ENCODE results near the gene MS4A6E. TPM values are rescaled to one million over a fixed set of nuclear protein-coding genes. Genes with fewer than 3 reads are reported as not detected.

The MS4A6E gene
- total RNA-seq, 2 donors from 2014 or later = not detected

DNA sequence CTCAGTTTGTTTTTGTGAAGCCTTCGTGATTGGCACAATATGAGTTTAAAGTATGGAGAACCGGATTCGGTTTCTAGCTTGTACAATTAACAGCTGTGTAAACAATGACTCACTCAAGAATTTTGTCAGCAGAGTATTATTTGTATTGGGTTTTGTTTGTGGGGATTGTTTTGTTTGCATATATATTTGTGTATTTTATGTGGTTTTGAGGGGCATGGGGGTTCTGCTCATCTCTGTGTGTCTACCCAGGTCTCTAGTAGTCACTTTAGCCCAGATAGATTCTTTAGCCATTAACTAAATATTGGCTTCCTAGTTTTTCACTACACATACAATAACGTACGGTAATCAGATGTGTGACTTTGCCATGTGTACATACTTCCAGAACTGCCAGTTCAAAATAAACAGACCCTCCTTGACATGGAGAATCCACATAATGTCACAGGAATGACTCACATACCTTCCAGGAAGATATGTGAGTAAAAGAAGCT, 43.8 kb downstream of the MS4A6E start:
- H3K4me1 Mint-ChIP-seq = no peaks in the 10 kb centered on the region
- H3K27ac ChIP-seq (ENCODE audit: low read depth, low read length) = no peak overlapping the region
- H3K27ac Mint-ChIP-seq = no peak overlapping the region
- H3K4me1 ChIP-seq (ENCODE audit: control insufficient read depth, insufficient read depth, low read length) = no peaks in the 10 kb centered on the region
- H3K4me3 ChIP-seq (ENCODE audit: low read length) = no peak overlapping the region
- no peak for DNase-seq
- no peaks in the 10 kb centered on the region for H3K36me3 ChIP-seq (ENCODE audit: control insufficient read depth, insufficient read depth, low read length)
- H3K9me3 Mint-ChIP-seq = no peaks in the 10 kb centered on the region
- no peak overlapping the region for H3K4me3 Mint-ChIP-seq
- WGBS, 2 experiments (ENCODE audit: insufficient coverage in 1 of 2, insufficient read length in 1 of 2) = 91 to 98% methylated on average over 5 of the region's 5 CpGs
- H3K27me3 ChIP-seq (ENCODE audit: control insufficient read depth, insufficient read depth, low read length, poor library complexity, severe bottlenecking) = no peaks in the 10 kb centered on the region
- H3K9ac ChIP-seq (ENCODE audit: extremely low read depth, low read length, poor library complexity, severe bottlenecking) = no peak overlapping the region
- H3K9me3 ChIP-seq (ENCODE audit: control insufficient read depth, low read length) = no peaks in the 10 kb centered on the region
- no peaks in the 10 kb centered on the region for H3K36me3 Mint-ChIP-seq (ENCODE audit: low read depth)
- no peaks in the 10 kb centered on the region for H3K27me3 Mint-ChIP-seq (ENCODE audit: insufficient read depth)
- TF ChIP-seq, protein P1, sequence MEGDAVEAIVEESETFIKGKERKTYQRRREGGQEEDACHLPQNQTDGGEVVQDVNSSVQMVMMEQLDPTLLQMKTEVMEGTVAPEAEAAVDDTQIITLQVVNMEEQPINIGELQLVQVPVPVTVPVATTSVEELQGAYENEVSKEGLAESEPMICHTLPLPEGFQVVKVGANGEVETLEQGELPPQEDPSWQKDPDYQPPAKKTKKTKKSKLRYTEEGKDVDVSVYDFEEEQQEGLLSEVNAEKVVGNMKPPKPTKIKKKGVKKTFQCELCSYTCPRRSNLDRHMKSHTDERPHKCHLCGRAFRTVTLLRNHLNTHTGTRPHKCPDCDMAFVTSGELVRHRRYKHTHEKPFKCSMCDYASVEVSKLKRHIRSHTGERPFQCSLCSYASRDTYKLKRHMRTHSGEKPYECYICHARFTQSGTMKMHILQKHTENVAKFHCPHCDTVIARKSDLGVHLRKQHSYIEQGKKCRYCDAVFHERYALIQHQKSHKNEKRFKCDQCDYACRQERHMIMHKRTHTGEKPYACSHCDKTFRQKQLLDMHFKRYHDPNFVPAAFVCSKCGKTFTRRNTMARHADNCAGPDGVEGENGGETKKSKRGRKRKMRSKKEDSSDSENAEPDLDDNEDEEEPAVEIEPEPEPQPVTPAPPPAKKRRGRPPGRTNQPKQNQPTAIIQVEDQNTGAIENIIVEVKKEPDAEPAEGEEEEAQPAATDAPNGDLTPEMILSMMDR (conservative IDR thresholded peaks at IDR 0.05) = no peak

DNA sequence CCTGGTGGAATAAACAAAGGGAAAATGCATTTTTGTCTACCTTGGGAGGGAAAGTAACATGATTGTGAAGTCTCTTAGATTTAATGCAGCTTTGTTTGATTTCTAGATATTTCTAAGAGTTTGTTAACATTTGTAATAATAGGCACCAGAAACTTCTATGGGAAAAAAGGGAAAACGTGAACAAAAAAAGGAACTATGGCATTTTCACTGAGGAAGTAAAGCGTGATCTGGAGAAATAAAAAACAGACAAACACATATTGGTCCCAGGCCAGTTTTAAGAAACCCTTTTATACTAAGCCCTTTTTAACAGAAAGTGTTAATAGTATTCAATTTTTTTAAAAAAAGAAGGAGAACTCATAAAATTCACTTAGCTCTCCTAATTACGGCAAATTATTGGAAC, 44.3 kb downstream of the MS4A6E start:
- 90 to 100% methylated on average over 2 to 3 of the region's 3 CpGs for WGBS, 2 experiments (ENCODE audit: insufficient coverage in 1 of 2, insufficient read length in 1 of 2)
- Mint-ChIP-seq H3K4me3 (no peak overlapping the region), H3K27me3 (ENCODE audit: insufficient read depth) (no peaks in the 10 kb centered on the region), H3K4me1 (no peaks in the 10 kb centered on the region), H3K27ac (no peak overlapping the region), H3K9me3 (no peaks in the 10 kb centered on the region), H3K36me3 (ENCODE audit: low read depth) (no peaks in the 10 kb centered on the region)
- no peak overlapping the region for H3K4me3 ChIP-seq (ENCODE audit: low read length)
- H3K27me3 ChIP-seq (ENCODE audit: control insufficient read depth, insufficient read depth, low read length, poor library complexity, severe bottlenecking) = no peaks in the 10 kb centered on the region
- H3K27ac ChIP-seq (ENCODE audit: low read depth, low read length) = no peak overlapping the region
- no peaks in the 10 kb centered on the region for H3K9me3 ChIP-seq (ENCODE audit: control insufficient read depth, low read length)
- TF ChIP-seq, protein P1 (conservative IDR thresholded peaks at IDR 0.05) = no peak
- H3K36me3 ChIP-seq (ENCODE audit: control insufficient read depth, insufficient read depth, low read length) = no peaks in the 10 kb centered on the region
- no peak overlapping the region for H3K9ac ChIP-seq (ENCODE audit: extremely low read depth, low read length, poor library complexity, severe bottlenecking)
- DNase-seq = no peak
- H3K4me1 ChIP-seq (ENCODE audit: control insufficient read depth, insufficient read depth, low read length) = no peaks in the 10 kb centered on the region

DNA sequence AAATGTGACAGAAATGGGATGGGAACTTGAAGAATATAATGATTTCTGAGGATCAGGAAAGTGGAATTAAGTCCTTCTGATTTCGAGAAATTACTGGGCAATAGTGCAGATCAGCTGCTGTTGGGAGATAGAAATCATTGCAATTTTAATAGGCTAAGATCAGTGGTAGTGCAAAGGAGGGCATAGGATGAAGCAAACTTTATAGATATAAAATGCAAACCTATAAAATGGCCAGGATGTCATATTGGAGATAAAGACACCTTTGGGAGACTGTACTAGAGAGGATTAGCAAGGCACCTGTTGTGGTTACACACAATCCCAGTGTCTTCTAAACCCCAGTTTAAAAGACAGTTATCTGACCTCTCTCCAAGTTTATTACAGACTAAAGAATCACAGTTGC, 44.8 kb downstream of the MS4A6E start:
- Histone ChIP-seq H3K27me3 (ENCODE audit: control insufficient read depth, insufficient read depth, low read length, poor library complexity, severe bottlenecking) (no peaks in the 10 kb centered on the region), H3K27ac (ENCODE audit: low read depth, low read length) (no peak overlapping the region), H3K36me3 (ENCODE audit: control insufficient read depth, insufficient read depth, low read length) (no peaks in the 10 kb centered on the region), H3K4me3 (ENCODE audit: low read length) (no peak overlapping the region), H3K9ac (ENCODE audit: extremely low read depth, low read length, poor library complexity, severe bottlenecking) (no peak overlapping the region), H3K4me1 (ENCODE audit: control insufficient read depth, insufficient read depth, low read length) (no peaks in the 10 kb centered on the region), H3K9me3 (ENCODE audit: control insufficient read depth, low read length) (no peaks in the 10 kb centered on the region)
- Mint-ChIP-seq H3K9me3 (no peaks in the 10 kb centered on the region), H3K27me3 (ENCODE audit: insufficient read depth) (no peaks in the 10 kb centered on the region), H3K4me1 (no peaks in the 10 kb centered on the region), H3K36me3 (ENCODE audit: low read depth) (no peaks in the 10 kb centered on the region), H3K4me3 (no peak overlapping the region), H3K27ac (no peak overlapping the region)
- TF ChIP-seq, protein P1 (conservative IDR thresholded peaks at IDR 0.05) = no peak
- no peak for DNase-seq
- WGBS, 2 experiments (ENCODE audit: insufficient coverage in 1 of 2, insufficient read length in 1 of 2) = 93 to 100% methylated on average over 1 of the region's 1 CpG

All from endodermal cell (in vitro differentiated cells).